Panc1 (cell line): ENCODE data around the gene SFXN3. TPM values are rescaled to one million over a fixed set of nuclear protein-coding genes. Genes with fewer than 3 reads are reported as not detected.

Experiments
- ATAC-seq: fragments of 200-7000 bp; cut with Tn5 transposase; 2 replicates; pipeline ENCODE4 v1.9.1; 2020; ENCODE audit warnings: mild to moderate bottlenecking, moderate library complexity
- BruUV-seq: library from RNA; stranded (reverse); fragments of 400-500 nt; replicated peaks from 2 replicates; lab custom pipeline; 2021; lab: Mats Ljungman, UMichigan
- CTCF ChIA-PET: fragments of 300-600 bp; sonication (Branson Sonifier 250); formaldehyde crosslinking; loops from one replicate; lab custom pipeline; 2022; ENCODE audit warnings: antibody characterized with exemption; lab: Charles Lee
- POLR2A ChIA-PET: fragments of 300-600 bp; sonication (Branson Sonifier 250); formaldehyde crosslinking; loops from one replicate; lab custom pipeline; 2022; ENCODE audit warnings: antibody characterized with exemption; lab: Charles Lee
- DNase-seq: peaks from one replicate; pipeline ENCODE4 v3.0.0-alpha.2; 2010; ENCODE audit warnings: low read depth, low spot score
- H3K27ac ChIP-seq: 2 replicates; pipeline ENCODE4 v1.5.1; 2011; ENCODE audit warnings: mild to moderate bottlenecking, low read length, inconsistent platforms
- H3K27me3 ChIP-seq: fragments of 200-500 bp; sonication (Bioruptor generic); 2 replicates; pipeline ENCODE4 v1.6.0; 2014; ENCODE audit warnings: low read length, inconsistent platforms; ENCODE audit not compliant: control insufficient read depth, insufficient read depth
- H3K36me3 ChIP-seq: fragments of 200-500 bp; sonication (Bioruptor generic); 2 replicates; pipeline ENCODE4 v1.5.1; 2014; ENCODE audit warnings: inconsistent platforms, mild to moderate bottlenecking, low read length, moderate library complexity; ENCODE audit not compliant: control insufficient read depth, insufficient read depth
- H3K4me1 ChIP-seq: 2 replicates; pipeline ENCODE4 v1.5.1; 2011; ENCODE audit warnings: inconsistent platforms, mild to moderate bottlenecking, low read length, moderate library complexity; ENCODE audit not compliant: control insufficient read depth, insufficient read depth
- H3K4me3 ChIP-seq, 2 experiments: 2 replicates each; pipeline ENCODE4 v1.5.1; 2011 to 2012; ENCODE audit warnings: low read depth in 2 of 2, low read length in 2 of 2, mild to moderate bottlenecking in 2 of 2, inconsistent platforms in 1 of 2, moderate library complexity in 1 of 2
- H3K9me3 ChIP-seq: fragments of 200-500 bp; sonication (Bioruptor generic); 2 replicates; pipeline ENCODE4 v1.5.1; 2014; ENCODE audit warnings: low read depth, mild to moderate bottlenecking, inconsistent platforms, low read length, moderate library complexity; ENCODE audit not compliant: control insufficient read depth, insufficient read depth
- POLR2AphosphoS5 ChIP-seq: IDR thresholded peaks from 2 replicates; pipeline ENCODE4 v1.6.1; 2012; ENCODE audit warnings: mild to moderate bottlenecking, low read depth, low read length, moderate library complexity
- SIN3A ChIP-seq: IDR thresholded peaks from 2 replicates; pipeline ENCODE4 v1.6.1; 2012; ENCODE audit warnings: low read depth, mild to moderate bottlenecking, low read length, moderate library complexity, borderline replicate concordance; ENCODE audit not compliant: insufficient read depth
- TCF7L2 ChIP-seq: IDR thresholded peaks from 2 replicates; pipeline ENCODE4 v1.6.1; 2011; ENCODE audit warnings: mild to moderate bottlenecking, low read depth, low read length, inconsistent platforms
- in situ Hi-C: cut with HindIII; loops from 2 replicates; pipeline ENCODE4 v1.10.0; 2016; ENCODE audit warnings: low sequenced_read_pairs, low pct_unique_long_range_greater_than_20kb
- intact Hi-C: fragments of 100-400 bp; cut with micrococcal nuclease; formaldehyde crosslinking; loops from one replicate; pipeline ENCODE4 v1.10.0; 2022; ENCODE audit not compliant: unreplicated experiment
- total RNA-seq: library from RNA; stranded (reverse); gene quantifications from one replicate; pipeline ENCODE4 v1.2.1, GENCODE V29; 2021; ENCODE audit not compliant: unreplicated experiment
- TF ChIP-seq, protein P1 (sequence below): fragments of 450-650 bp; IDR thresholded peaks from 2 replicates; pipeline ENCODE4 v1.5.1; 2017; ENCODE audit warnings: mild to moderate bottlenecking
- TF ChIP-seq, protein P2 (sequence below), 2 experiments: IDR thresholded peaks; 2 replicates each; pipeline ENCODE4 v1.6.1; 2011 to 2012; ENCODE audit warnings: low read depth in 2 of 2, control low read depth in 1 of 2, low read length in 1 of 2, mild to moderate bottlenecking in 1 of 2, moderate library complexity in 1 of 2; ENCODE audit not compliant: insufficient read depth in 1 of 2

SFXN3 gene
- total RNA-seq, 1 experiment from 2014 or later, result 15.3 TPM

- ATAC-seq (peak; percentile 54), DNase-seq (no peak)
- no peaks in the 10 kb centered on the region for H3K9me3 ChIP-seq
- TF ChIP-seq POLR2AphosphoS5 (peak; percentile 64; the same call in 1 of the 2 replicates), SIN3A (peak; percentile 85; the same call in 1 of the 2 replicates), TCF7L2 (no peak)
- TF ChIP-seq, protein P1, sequence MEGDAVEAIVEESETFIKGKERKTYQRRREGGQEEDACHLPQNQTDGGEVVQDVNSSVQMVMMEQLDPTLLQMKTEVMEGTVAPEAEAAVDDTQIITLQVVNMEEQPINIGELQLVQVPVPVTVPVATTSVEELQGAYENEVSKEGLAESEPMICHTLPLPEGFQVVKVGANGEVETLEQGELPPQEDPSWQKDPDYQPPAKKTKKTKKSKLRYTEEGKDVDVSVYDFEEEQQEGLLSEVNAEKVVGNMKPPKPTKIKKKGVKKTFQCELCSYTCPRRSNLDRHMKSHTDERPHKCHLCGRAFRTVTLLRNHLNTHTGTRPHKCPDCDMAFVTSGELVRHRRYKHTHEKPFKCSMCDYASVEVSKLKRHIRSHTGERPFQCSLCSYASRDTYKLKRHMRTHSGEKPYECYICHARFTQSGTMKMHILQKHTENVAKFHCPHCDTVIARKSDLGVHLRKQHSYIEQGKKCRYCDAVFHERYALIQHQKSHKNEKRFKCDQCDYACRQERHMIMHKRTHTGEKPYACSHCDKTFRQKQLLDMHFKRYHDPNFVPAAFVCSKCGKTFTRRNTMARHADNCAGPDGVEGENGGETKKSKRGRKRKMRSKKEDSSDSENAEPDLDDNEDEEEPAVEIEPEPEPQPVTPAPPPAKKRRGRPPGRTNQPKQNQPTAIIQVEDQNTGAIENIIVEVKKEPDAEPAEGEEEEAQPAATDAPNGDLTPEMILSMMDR, result peak; percentile 99
- no peaks in the 10 kb centered on the region for H3K27me3 ChIP-seq
- H3K27ac ChIP-seq, result peak overlapping the region; percentile 96
- peaks cover 37% of the 10 kb centered on the region for H3K4me1 ChIP-seq
- intact Hi-C loops, result no loop called here
- peak overlapping the region; percentile 74 to 87 for H3K4me3 ChIP-seq
- in situ Hi-C loops, result no loop called here
- ChIA-PET POLR2A (interaction anchor here (0.8 kb wide), 1 partner anchor 15 kb away, joined by 3 read pairs; no protein-coding TSS in a partner anchor), CTCF (interaction anchor here (0.5 to 1.4 kb wide), 9 partner anchors 12 to 787 kb away, joined by 4 to 14 read pairs (median 5); no protein-coding TSS in a partner anchor)
- peaks cover 11% of the 10 kb centered on the region; the same call in 1 of the 2 replicates for H3K36me3 ChIP-seq
- BruUV-seq, result no TSS peak
Measured at GRCh38 chr10:100998991-100999741, 31.9 kb upstream of the SFXN3 start.

- in situ Hi-C loops, result no loop called here
- DNase-seq, result no peak
- Histone ChIP-seq H3K4me1 (peaks cover 36% of the 10 kb centered on the region), H3K9me3 (no peaks in the 10 kb centered on the region), H3K4me3 (peak within 1 kb of the TSS; percentile 74 to 87), H3K36me3 (peaks cover 11% of the 10 kb centered on the region; the same call in 1 of the 2 replicates), H3K27me3 (no peaks in the 10 kb centered on the region), H3K27ac (peak within 1 kb of the TSS; percentile 96)
- intact Hi-C loops, result no loop called here
- ChIA-PET POLR2A (no interaction called here), CTCF (interaction anchor here (0.5 to 1.4 kb wide), 4 partner anchors 12 to 242 kb away, joined by 4 to 5 read pairs (median 5); no protein-coding TSS in a partner anchor)
- BruUV-seq, result no TSS peak
- TF ChIP-seq, protein P2, sequence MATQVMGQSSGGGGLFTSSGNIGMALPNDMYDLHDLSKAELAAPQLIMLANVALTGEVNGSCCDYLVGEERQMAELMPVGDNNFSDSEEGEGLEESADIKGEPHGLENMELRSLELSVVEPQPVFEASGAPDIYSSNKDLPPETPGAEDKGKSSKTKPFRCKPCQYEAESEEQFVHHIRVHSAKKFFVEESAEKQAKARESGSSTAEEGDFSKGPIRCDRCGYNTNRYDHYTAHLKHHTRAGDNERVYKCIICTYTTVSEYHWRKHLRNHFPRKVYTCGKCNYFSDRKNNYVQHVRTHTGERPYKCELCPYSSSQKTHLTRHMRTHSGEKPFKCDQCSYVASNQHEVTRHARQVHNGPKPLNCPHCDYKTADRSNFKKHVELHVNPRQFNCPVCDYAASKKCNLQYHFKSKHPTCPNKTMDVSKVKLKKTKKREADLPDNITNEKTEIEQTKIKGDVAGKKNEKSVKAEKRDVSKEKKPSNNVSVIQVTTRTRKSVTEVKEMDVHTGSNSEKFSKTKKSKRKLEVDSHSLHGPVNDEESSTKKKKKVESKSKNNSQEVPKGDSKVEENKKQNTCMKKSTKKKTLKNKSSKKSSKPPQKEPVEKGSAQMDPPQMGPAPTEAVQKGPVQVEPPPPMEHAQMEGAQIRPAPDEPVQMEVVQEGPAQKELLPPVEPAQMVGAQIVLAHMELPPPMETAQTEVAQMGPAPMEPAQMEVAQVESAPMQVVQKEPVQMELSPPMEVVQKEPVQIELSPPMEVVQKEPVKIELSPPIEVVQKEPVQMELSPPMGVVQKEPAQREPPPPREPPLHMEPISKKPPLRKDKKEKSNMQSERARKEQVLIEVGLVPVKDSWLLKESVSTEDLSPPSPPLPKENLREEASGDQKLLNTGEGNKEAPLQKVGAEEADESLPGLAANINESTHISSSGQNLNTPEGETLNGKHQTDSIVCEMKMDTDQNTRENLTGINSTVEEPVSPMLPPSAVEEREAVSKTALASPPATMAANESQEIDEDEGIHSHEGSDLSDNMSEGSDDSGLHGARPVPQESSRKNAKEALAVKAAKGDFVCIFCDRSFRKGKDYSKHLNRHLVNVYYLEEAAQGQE (IDR thresholded peaks at IDR 0.05; ENCODE audit: insufficient read depth in 1 of 2, low read depth in 2 of 2, low read length in 1 of 2), result no peak
- TF ChIP-seq POLR2AphosphoS5 (no peak), TCF7L2 (no peak), SIN3A (no peak)
- TF ChIP-seq, protein P1, result no peak
- ATAC-seq, result peak; percentile 14; the same call in 1 of the 2 replicates
Measured at GRCh38 chr10:100999742-101000126, 31.3 kb upstream of the SFXN3 start, which contains the start of gene LZTS2. Gene LZTS2, plus strand, starts transcription at chr10:100999808. Its CDS starts 2,731 bp downstream, at chr10:101002539.
